B cell (primary cell): ENCODE data around the gene SCPEP1.

Experiments used
- CTCF ChIP-seq: fragments of 200-600 bp; IDR thresholded peaks from one replicate; pipeline ENCODE4 v1.8.0; 2022; ENCODE audit warnings: antibody characterized with exemption, mild to moderate bottlenecking
- EZH2 ChIP-seq: IDR thresholded peaks from 2 replicates; pipeline ENCODE4 v1.6.1; 2012; ENCODE audit warnings: borderline replicate concordance, low read depth, mild to moderate bottlenecking, moderate library complexity, low read length; ENCODE audit not compliant: insufficient read depth, poor library complexity, severe bottlenecking

GRCh38 chr17:57009737-57010445 is 32.0 kb downstream of the SCPEP1 start:
- TF ChIP-seq CTCF = peak; percentile 81
- no peak for TF ChIP-seq EZH2
